HG03432 (cell line): ENCODE results near the gene MAP4K5.

Experiments
- ATAC-seq: cut with Tn5 transposase; IDR thresholded peaks from one replicate; pipeline ENCODE4 v1.9.1; 2021; ENCODE audit warnings: mild to moderate bottlenecking, moderate library complexity; ENCODE audit not compliant: unreplicated experiment

MAP4K5 gene

GRCh38 chr14:50403419-50403818, 128.9 kb downstream of the MAP4K5 start:
- ATAC-seq, result no peak

GRCh38 chr14:50402965-50403364, 129.4 kb downstream of the MAP4K5 start:
- no peak for ATAC-seq

- no peak for ATAC-seq
These were observed 131.9 kb downstream of the MAP4K5 start for GRCh38 chr14:50400461-50400860.

- no peak for ATAC-seq
These were observed 132.9 kb downstream of the MAP4K5 start for GRCh38 chr14:50399251-50400032.

- no peak for ATAC-seq
These were observed 134.2 kb downstream of the MAP4K5 start for GRCh38 chr14:50398189-50398580.

- no peak for ATAC-seq
These were observed 134.8 kb downstream of the MAP4K5 start for GRCh38 chr14:50397390-50398188.

- peak; percentile 69 for ATAC-seq
These were observed 135.6 kb downstream of the MAP4K5 start, which contains the start of gene CDKL1 for GRCh38 chr14:50396631-50397389. TSS of gene CDKL1 (minus strand) at chr14:50396881. CDS start at chr14:50395868, 1,013 bp downstream.

GRCh38 chr14:50395448-50395847, 136.9 kb downstream of the MAP4K5 start:
- no peak for ATAC-seq

GRCh38 chr14:50394713-50395112, 137.7 kb downstream of the MAP4K5 start:
- ATAC-seq, result no peak

- ATAC-seq, result no peak
These were observed 142.5 kb downstream of the MAP4K5 start for GRCh38 chr14:50389668-50390441.

- no peak for ATAC-seq
These were observed 144.0 kb downstream of the MAP4K5 start for GRCh38 chr14:50388256-50388931.

- no peak for ATAC-seq
These were observed 144.8 kb downstream of the MAP4K5 start for GRCh38 chr14:50387548-50387947.

GRCh38 chr14:50383618-50384225, 148.6 kb downstream of the MAP4K5 start:
- ATAC-seq, result no peak

GRCh38 chr14:50381823-50382287, 150.5 kb downstream of the MAP4K5 start:
- no peak for ATAC-seq

- ATAC-seq, result no peak
These were observed 151.4 kb downstream of the MAP4K5 start for GRCh38 chr14:50381008-50381407.

GRCh38 chr14:50380455-50380854, 151.9 kb downstream of the MAP4K5 start:
- no peak for ATAC-seq

- ATAC-seq, result no peak
These were observed 152.8 kb downstream of the MAP4K5 start for GRCh38 chr14:50379563-50379962.

- no peak for ATAC-seq
These were observed 154.8 kb downstream of the MAP4K5 start for GRCh38 chr14:50377550-50378085.

GRCh38 chr14:50375760-50376159, 156.6 kb downstream of the MAP4K5 start:
- no peak for ATAC-seq
